Measurements from ENCODE around the gene SLCO3A1. TPM values are rescaled to one million over a fixed set of nuclear protein-coding genes. Genes with fewer than 3 reads are reported as not detected.
A peak's percentile ranks its signal among the peaks of the same experiment; 100 is the strongest.

SLCO3A1 gene
- total RNA-seq, 1 experiment from 2014 or later: 37.8 TPM

- DNase-seq: no peak
- TF ChIP-seq EZH2 (IDR thresholded peaks at IDR 0.05; ENCODE audit: low read depth) (no peak), CTCF (conservative IDR thresholded peaks at IDR 0.05) (no peak)
- intact Hi-C loops (cut with micrococcal nuclease; ENCODE audit: unreplicated experiment): loop anchor here (5.0 kb wide), 2 partner anchors 111 to 621 kb away; no protein-coding TSS in a partner anchor
- Histone ChIP-seq H3K4me1 (replicated peaks; ENCODE audit: insufficient read depth) (peaks cover 7% of the 10 kb centered on the region), H3K9me2 (ENCODE audit: insufficient read depth) (no peaks in the 10 kb centered on the region), H3K27ac (no peak overlapping the region), H3K4me3 (no peak overlapping the region), H4K20me1 (ENCODE audit: insufficient read depth) (no peaks in the 10 kb centered on the region), H3K27me3 (ENCODE audit: insufficient read depth, low read depth) (no peaks in the 10 kb centered on the region), H3F3A (ENCODE audit: insufficient read depth, low read depth) (no peaks in the 10 kb centered on the region; the same call in 1 of the 2 replicates), H2AFZ (no peak overlapping the region), H3K9me3 (ENCODE audit: insufficient read depth, low read depth) (no peaks in the 10 kb centered on the region), H3K4me2 (no peak overlapping the region), H3K36me3 (ENCODE audit: low read depth) (no peaks in the 10 kb centered on the region), H3K79me2 (ENCODE audit: low read depth) (peaks cover 19% of the 10 kb centered on the region)
- ChIA-PET POLR2A (ENCODE audit: unreplicated experiment) (no interaction called here), CTCF (no interaction called here)
- no TSS peak for BruUV-seq (replicated peaks)
These were observed 224.8 kb downstream of the SLCO3A1 start for GRCh38 chr15:92078270-92078669.

- H3F3A ChIP-seq (ENCODE audit: insufficient read depth, low read depth): no peaks in the 10 kb centered on the region; the same call in 1 of the 2 replicates
- no peak overlapping the region for H3K27ac ChIP-seq
- no peaks in the 10 kb centered on the region for H3K9me2 ChIP-seq (ENCODE audit: insufficient read depth)
- no peak overlapping the region for H3K4me2 ChIP-seq
- no peaks in the 10 kb centered on the region; the same call in 1 of the 2 replicates for H4K20me1 ChIP-seq (ENCODE audit: insufficient read depth)
- POLR2A ChIA-PET (ENCODE audit: unreplicated experiment): no interaction called here
- DNase-seq: no peak
- H3K27me3 ChIP-seq (ENCODE audit: insufficient read depth, low read depth): no peaks in the 10 kb centered on the region
- BruUV-seq (replicated peaks): no TSS peak
- H3K4me1 ChIP-seq (replicated peaks; ENCODE audit: insufficient read depth): peaks cover 6% of the 10 kb centered on the region
- no peak overlapping the region for H3K4me3 ChIP-seq
- H3K9me3 ChIP-seq (ENCODE audit: insufficient read depth, low read depth): no peaks in the 10 kb centered on the region
- H3K36me3 ChIP-seq (ENCODE audit: low read depth): no peaks in the 10 kb centered on the region
- CTCF ChIA-PET: interaction anchor here (0.8 kb wide), 1 partner anchor 131 kb away, joined by 3 read pairs; no protein-coding TSS in a partner anchor
- intact Hi-C loops (cut with micrococcal nuclease; ENCODE audit: unreplicated experiment): loop anchor here (5.0 kb wide), 2 partner anchors 112 to 622 kb away; no protein-coding TSS in a partner anchor
- H3K79me2 ChIP-seq (ENCODE audit: low read depth): peaks cover 23% of the 10 kb centered on the region
- TF ChIP-seq EZH2 (IDR thresholded peaks at IDR 0.05; ENCODE audit: low read depth) (no peak), CTCF (conservative IDR thresholded peaks at IDR 0.05) (peak; percentile 61)
- no peak overlapping the region for H2AFZ ChIP-seq
These were observed 225.5 kb downstream of the SLCO3A1 start for GRCh38 chr15:92079047-92079446.

GRCh38 chr15:92079647-92080255, 226.2 kb downstream of the SLCO3A1 start:
- no peak overlapping the region for H3K27ac ChIP-seq
- no peaks in the 10 kb centered on the region for H3K4me1 ChIP-seq (replicated peaks; ENCODE audit: insufficient read depth)
- TF ChIP-seq EZH2 (IDR thresholded peaks at IDR 0.05; ENCODE audit: low read depth): no peak
- TF ChIP-seq CTCF (conservative IDR thresholded peaks at IDR 0.05): no peak
- intact Hi-C loops (cut with micrococcal nuclease; ENCODE audit: unreplicated experiment): loop anchor here (5.0 kb wide), 2 partner anchors 112 to 622 kb away; no protein-coding TSS in a partner anchor
- POLR2A ChIA-PET (ENCODE audit: unreplicated experiment): no interaction called here
- H3K4me2 ChIP-seq: no peak overlapping the region
- peaks cover 23% of the 10 kb centered on the region for H3K79me2 ChIP-seq (ENCODE audit: low read depth)
- DNase-seq: no peak
- CTCF ChIA-PET: interaction anchor here (0.8 kb wide), 1 partner anchor 132 kb away, joined by 3 read pairs; no protein-coding TSS in a partner anchor
- H3K27me3 ChIP-seq (ENCODE audit: insufficient read depth, low read depth): no peaks in the 10 kb centered on the region
- no peak overlapping the region for H3K4me3 ChIP-seq
- H3F3A ChIP-seq (ENCODE audit: insufficient read depth, low read depth): no peaks in the 10 kb centered on the region; the same call in 1 of the 2 replicates
- no peak overlapping the region for H2AFZ ChIP-seq
- H3K9me2 ChIP-seq (ENCODE audit: insufficient read depth): no peaks in the 10 kb centered on the region
- BruUV-seq (replicated peaks): no TSS peak
- H4K20me1 ChIP-seq (ENCODE audit: insufficient read depth): no peaks in the 10 kb centered on the region; the same call in 1 of the 2 replicates
- H3K9me3 ChIP-seq (ENCODE audit: insufficient read depth, low read depth): no peaks in the 10 kb centered on the region
- no peaks in the 10 kb centered on the region for H3K36me3 ChIP-seq (ENCODE audit: low read depth)

Data from PC-9 (cell line).